Measurements from ENCODE around the gene UTP11. TPM values are rescaled to one million over a fixed set of nuclear protein-coding genes. Genes with fewer than 3 reads are reported as not detected.

Gene UTP11
- total RNA-seq, 6 experiments from 2014 or later: 41.4 to 57.1 (median 49.2) TPM

GRCh38 chr1:38034871-38035270 lies 22.3 kb downstream of the UTP11 start:
- Mint-ChIP-seq H3K27me3 (ENCODE audit: insufficient read depth) (peaks cover 11% of the 10 kb centered on the region), H3K4me1 (ENCODE audit: low read depth) (peaks cover 22% of the 10 kb centered on the region), H3K27ac (no peak overlapping the region), H3K4me3 (no peak overlapping the region), H3K36me3 (ENCODE audit: low read depth) (no peaks in the 10 kb centered on the region), H3K9me3 (no peaks in the 10 kb centered on the region)
- TF ChIP-seq CTCF (IDR thresholded peaks at IDR 0.05): no peak
- DNase-seq: no peak

GRCh38 chr1:38037221-38037939 lies 24.8 kb downstream of the UTP11 start:
- H3K9me3 Mint-ChIP-seq: no peaks in the 10 kb centered on the region
- no peaks in the 10 kb centered on the region for H3K36me3 Mint-ChIP-seq (ENCODE audit: low read depth)
- H3K4me1 Mint-ChIP-seq (ENCODE audit: low read depth): peaks cover 13% of the 10 kb centered on the region
- TF ChIP-seq CTCF (IDR thresholded peaks at IDR 0.05): peak; percentile 68
- H3K4me3 Mint-ChIP-seq: no peak overlapping the region
- peaks cover 29% of the 10 kb centered on the region for H3K27me3 Mint-ChIP-seq (ENCODE audit: insufficient read depth)
- H3K27ac Mint-ChIP-seq: no peak overlapping the region
- no peak for DNase-seq

GRCh38 chr1:38038861-38039260 lies 26.3 kb downstream of the UTP11 start:
- DNase-seq: peak; percentile 71
- H3K4me1 Mint-ChIP-seq (ENCODE audit: low read depth): peaks cover 14% of the 10 kb centered on the region
- peak overlapping the region; percentile 17; the same call in 1 of the 2 replicates for H3K27ac Mint-ChIP-seq
- H3K27me3 Mint-ChIP-seq (ENCODE audit: insufficient read depth): peaks cover 41% of the 10 kb centered on the region
- H3K36me3 Mint-ChIP-seq (ENCODE audit: low read depth): no peaks in the 10 kb centered on the region
- TF ChIP-seq CTCF (IDR thresholded peaks at IDR 0.05): no peak
- no peak overlapping the region for H3K4me3 Mint-ChIP-seq
- H3K9me3 Mint-ChIP-seq: no peaks in the 10 kb centered on the region

GRCh38 chr1:38039331-38040088 lies 27.0 kb downstream of the UTP11 start:
- Mint-ChIP-seq H3K9me3 (no peaks in the 10 kb centered on the region), H3K36me3 (ENCODE audit: low read depth) (no peaks in the 10 kb centered on the region), H3K4me3 (no peak overlapping the region), H3K4me1 (ENCODE audit: low read depth) (peaks cover 18% of the 10 kb centered on the region), H3K27ac (no peak overlapping the region), H3K27me3 (ENCODE audit: insufficient read depth) (peaks cover 43% of the 10 kb centered on the region)
- TF ChIP-seq CTCF (IDR thresholded peaks at IDR 0.05): no peak
- no peak for DNase-seq

GRCh38 chr1:38041936-38042834 lies 29.7 kb downstream of the UTP11 start:
- H3K4me3 Mint-ChIP-seq: no peak overlapping the region
- H3K36me3 Mint-ChIP-seq (ENCODE audit: low read depth): no peaks in the 10 kb centered on the region
- peaks cover 18% of the 10 kb centered on the region for H3K4me1 Mint-ChIP-seq (ENCODE audit: low read depth)
- no peak overlapping the region for H3K27ac Mint-ChIP-seq
- H3K9me3 Mint-ChIP-seq: no peaks in the 10 kb centered on the region
- TF ChIP-seq CTCF (IDR thresholded peaks at IDR 0.05): no peak
- DNase-seq: no peak
- peaks cover 49% of the 10 kb centered on the region for H3K27me3 Mint-ChIP-seq (ENCODE audit: insufficient read depth)

All from HFFc6 (cell line).